Measurements from ENCODE around the gene PLCB4.

GRCh38 chr20:9409352-9409751 is 340.5 kb downstream of the PLCB4 start:
- TF ChIP-seq CTCF (IDR thresholded peaks at IDR 0.05) (no peak), POLR2A (IDR thresholded peaks at IDR 0.05) (no peak)
